ENCODE data around the gene PSMB4.
"Not testable (repeated sequence)": the region's sequence is repeated elsewhere in the genome, so short reads cannot be mapped to it uniquely, and the experiment has no call there.

PSMB4 gene

GRCh38 chr1:151390221-151391078 is 8.9 kb upstream of the PSMB4 start:
- DNase-seq (ENCODE audit: low read depth): not testable (repeated sequence)

- no peak for DNase-seq (ENCODE audit: low read depth)
Observed at GRCh38 chr1:151391079-151391563, 8.3 kb upstream of the PSMB4 start.

GRCh38 chr1:151393583-151393982 is 5.8 kb upstream of the PSMB4 start:
- no peak for DNase-seq (ENCODE audit: low read depth)

- DNase-seq (ENCODE audit: low read depth): not testable (repeated sequence)
Observed at GRCh38 chr1:151396265-151396664, 3.1 kb upstream of the PSMB4 start.

GRCh38 chr1:151401125-151401788 is 1.9 kb downstream of the PSMB4 start:
- DNase-seq (ENCODE audit: low read depth): no peak

- no peak for DNase-seq (ENCODE audit: low read depth)
Observed at GRCh38 chr1:151401860-151402259, 2.5 kb downstream of the PSMB4 start.

GRCh38 chr1:151402764-151403163 is 3.4 kb downstream of the PSMB4 start:
- no peak for DNase-seq (ENCODE audit: low read depth)

GRCh38 chr1:151403612-151404011 is 4.2 kb downstream of the PSMB4 start:
- DNase-seq (ENCODE audit: low read depth): no peak

GRCh38 chr1:151405187-151405951 is 6.0 kb downstream of the PSMB4 start:
- DNase-seq (ENCODE audit: low read depth): no peak

- DNase-seq (ENCODE audit: low read depth): no peak
Observed at GRCh38 chr1:151406176-151406575, 6.8 kb downstream of the PSMB4 start.

GRCh38 chr1:151407304-151407703 is 7.9 kb downstream of the PSMB4 start:
- no peak for DNase-seq (ENCODE audit: low read depth)

GRCh38 chr1:151408891-151409290 is 9.5 kb downstream of the PSMB4 start:
- DNase-seq (ENCODE audit: low read depth): no peak

- no peak for DNase-seq (ENCODE audit: low read depth)
Observed at GRCh38 chr1:151411884-151412283, 12.5 kb downstream of the PSMB4 start.

GRCh38 chr1:151416231-151416630 is 16.9 kb downstream of the PSMB4 start:
- no peak for DNase-seq (ENCODE audit: low read depth)

- DNase-seq (ENCODE audit: low read depth): no peak
Observed at GRCh38 chr1:151418081-151418480, 18.7 kb downstream of the PSMB4 start.

- DNase-seq (ENCODE audit: low read depth): no peak
Observed at GRCh38 chr1:151419819-151420218, 20.4 kb downstream of the PSMB4 start.

- DNase-seq (ENCODE audit: low read depth): no peak
Observed at GRCh38 chr1:151425103-151425502, 25.7 kb downstream of the PSMB4 start.

- DNase-seq (ENCODE audit: low read depth): no peak
Observed at GRCh38 chr1:151428068-151428467, 28.7 kb downstream of the PSMB4 start.

- DNase-seq (ENCODE audit: low read depth): not testable (repeated sequence)
Observed at GRCh38 chr1:151433827-151434226, 34.5 kb downstream of the PSMB4 start.

- no peak for DNase-seq (ENCODE audit: low read depth)
Observed at GRCh38 chr1:151435174-151435573, 35.8 kb downstream of the PSMB4 start.

- DNase-seq (ENCODE audit: low read depth): no peak
Observed at GRCh38 chr1:151436985-151437384, 37.6 kb downstream of the PSMB4 start.

- not testable (repeated sequence) for DNase-seq (ENCODE audit: low read depth)
Observed at GRCh38 chr1:151437396-151437795, 38.0 kb downstream of the PSMB4 start.
